A549 (cell line): ENCODE measurements around the gene SLC5A4. TPM values are rescaled to one million over a fixed set of nuclear protein-coding genes. Genes with fewer than 3 reads are reported as not detected.

Experiments
- ATAC-seq, 2 experiments: fragments of 200-7000 bp in 1 of 2; fragments of >200 bp in 1 of 2; cut with Nextera tagmentation in 1 of 2; cut with Tn5 transposase in 1 of 2; 3 replicates each; pipeline versions ENCODE4 v1.8.0 to v1.9.1; 2018 to 2020; ENCODE audit warnings: mild to moderate bottlenecking in 1 of 2, moderate library complexity in 1 of 2
- CTCF ChIA-PET: fragments of 300-600 bp; sonication (Branson Sonifier 250); formaldehyde crosslinking; extraction: SDS; loops from one replicate; lab custom pipeline; 2021; ENCODE audit warnings: antibody characterized with exemption, inconsistent platforms; lab: Yijun Ruan, JAX
- POLR2A ChIA-PET: fragments of 350-600 bp; formaldehyde crosslinking; extraction: SDS; loops from one replicate; lab custom pipeline; 2021; ENCODE audit warnings: antibody characterized with exemption, inconsistent platforms; lab: Yijun Ruan, JAX
- DNase-seq, 2 experiments: peaks; one replicate each; pipeline versions ENCODE4 v3.0.0 to v3.0.0-alpha.2; 2011 to 2016; ENCODE audit warnings: low read depth in 1 of 2, low spot score in 1 of 2
- FAIRE-seq: peaks from 2 replicates; lab custom pipeline; 2011; peaks lifted over from hg19 to GRCh38; lab: Jason Lieb, UNC
- H3K27ac ChIP-seq, 2 experiments: fragments of >200 bp; sonication (Bioruptor Twin); formaldehyde crosslinking; 3 replicates each; pipeline ENCODE4 v1.5.1; 2016 to 2017
- H3K4me1 ChIP-seq: fragments of >200 bp; sonication (Bioruptor Twin); formaldehyde crosslinking; 3 replicates; pipeline ENCODE4 v1.6.1; 2016
- H3K4me2 ChIP-seq: fragments of >200 bp; sonication (Bioruptor Twin); formaldehyde crosslinking; 3 replicates; pipeline ENCODE4 v1.6.1; 2016
- H3K4me3 ChIP-seq: fragments of >200 bp; sonication (Bioruptor Twin); formaldehyde crosslinking; 3 replicates; pipeline ENCODE4 v1.5.1; 2016
- H3K9me3 ChIP-seq: fragments of >200 bp; sonication (Bioruptor Twin); formaldehyde crosslinking; 3 replicates; pipeline ENCODE4 v1.6.1; 2016
- BHLHE40 ChIP-seq: IDR thresholded peaks from 2 replicates; pipeline ENCODE4 v1.6.1; 2012; ENCODE audit warnings: low read depth, low read length, inconsistent platforms
- CBX8 ChIP-seq: fragments of 200-600 bp; sonication (generic); IDR thresholded peaks from 2 replicates; pipeline ENCODE4 v1.6.1; 2016
- CHD2 ChIP-seq: fragments of 150-350 bp; IDR thresholded peaks from 2 replicates; pipeline ENCODE4 v1.6.1; 2014; ENCODE audit warnings: low read length; ENCODE audit not compliant: partially characterized antibody
- EHF ChIP-seq: fragments of 250-450 bp; sonication (Bioruptor Pico); IDR thresholded peaks from 2 replicates; pipeline ENCODE4 v1.5.0; 2020; ENCODE audit warnings: mild to moderate bottlenecking
- EHMT2 ChIP-seq: fragments of 200-600 bp; sonication (generic); IDR thresholded peaks from 2 replicates; pipeline ENCODE4 v1.6.1; 2016; ENCODE audit warnings: antibody characterized with exemption, low read depth, mild to moderate bottlenecking, moderate library complexity
- ESRRA ChIP-seq: fragments of 150-350 bp; IDR thresholded peaks from 2 replicates; pipeline ENCODE4 v1.6.1; 2014; ENCODE audit warnings: mild to moderate bottlenecking, low read length, borderline replicate concordance
- GATA3 ChIP-seq: IDR thresholded peaks from 2 replicates; pipeline ENCODE4 v1.6.1; 2012; ENCODE audit warnings: borderline replicate concordance
- HDAC2 ChIP-seq: fragments of 200-600 bp; sonication (generic); IDR thresholded peaks from 2 replicates; pipeline ENCODE4 v1.6.1; 2016
- HEYL ChIP-seq: fragments of 250-450 bp; sonication (Bioruptor Pico); IDR thresholded peaks from 2 replicates; pipeline ENCODE4 v1.8.0; 2021; ENCODE audit warnings: mild to moderate bottlenecking, moderate library complexity
- HOXB13 ChIP-seq: fragments of 250-450 bp; sonication (Bioruptor Pico); IDR thresholded peaks from 2 replicates; pipeline ENCODE4 v1.5.0; 2020; ENCODE audit warnings: low read depth, mild to moderate bottlenecking, moderate library complexity
- HOXB5 ChIP-seq: fragments of 250-450 bp; sonication (Bioruptor Pico); IDR thresholded peaks from 2 replicates; pipeline ENCODE4 v1.5.0; 2020; ENCODE audit warnings: mild to moderate bottlenecking, moderate library complexity
- JUN ChIP-seq, 2 experiments: fragments of >200 bp; sonication (Bioruptor Twin); formaldehyde crosslinking; IDR thresholded peaks; 2 replicates in 1 of 2; 3 replicates in 1 of 2; pipeline ENCODE4 v1.6.1; 2016 to 2017
- JUNB ChIP-seq: fragments of >200 bp; sonication (Bioruptor Twin); formaldehyde crosslinking; IDR thresholded peaks from 2 replicates; pipeline ENCODE4 v1.6.1; 2016
- KDM1A ChIP-seq: fragments of 200-600 bp; sonication (generic); IDR thresholded peaks from 2 replicates; pipeline ENCODE4 v1.6.1; 2016; ENCODE audit warnings: low read depth, mild to moderate bottlenecking
- KDM5A ChIP-seq: fragments of 200-600 bp; sonication (generic); IDR thresholded peaks from 2 replicates; pipeline ENCODE4 v1.6.1; 2016; ENCODE audit warnings: antibody characterized with exemption, mild to moderate bottlenecking
- NFE2L2 ChIP-seq: fragments of 150-350 bp; conservative IDR thresholded peaks from 2 replicates; pipeline ENCODE4 v1.6.1; 2014; ENCODE audit warnings: low read length
- NR3C1 ChIP-seq: fragments of >200 bp; sonication (Bioruptor Twin); formaldehyde crosslinking; IDR thresholded peaks from 3 replicates; pipeline ENCODE4 v1.6.1; 2017
- POLR2A ChIP-seq: IDR thresholded peaks from 2 replicates; pipeline ENCODE4 v1.6.1; 2012; ENCODE audit warnings: mild to moderate bottlenecking, low read length
- POLR2AphosphoS2 ChIP-seq: conservative IDR thresholded peaks from 2 replicates; pipeline ENCODE4 v1.6.1; 2012; ENCODE audit warnings: low read length, improper control_type of control experiment, inconsistent platforms
- RCOR1 ChIP-seq: fragments of 150-350 bp; IDR thresholded peaks from 2 replicates; pipeline ENCODE4 v1.6.1; 2014; ENCODE audit warnings: antibody characterized with exemption, low read length, low read depth
- RFX5 ChIP-seq: fragments of 450-650 bp; IDR thresholded peaks from 2 replicates; pipeline ENCODE4 v1.7.1; 2014; ENCODE audit warnings: antibody characterized with exemption, mild to moderate bottlenecking, moderate library complexity
- RNF2 ChIP-seq: fragments of 200-600 bp; sonication (generic); IDR thresholded peaks from 2 replicates; pipeline ENCODE4 v1.6.1; 2016; ENCODE audit warnings: low read depth, mild to moderate bottlenecking, antibody characterized with exemption, moderate library complexity, borderline replicate concordance
- SREBF2 ChIP-seq: fragments of 450-650 bp; IDR thresholded peaks from 2 replicates; pipeline ENCODE4 v1.6.1; 2014; ENCODE audit warnings: mild to moderate bottlenecking, moderate library complexity
- ZC3H11A ChIP-seq: fragments of 450-650 bp; IDR thresholded peaks from 2 replicates; pipeline ENCODE4 v1.6.1; 2014; ENCODE audit warnings: antibody characterized with exemption, mild to moderate bottlenecking
- ZFP36 ChIP-seq: fragments of 450-650 bp; IDR thresholded peaks from 2 replicates; pipeline ENCODE4 v1.6.1; 2014; ENCODE audit warnings: borderline replicate concordance; ENCODE audit not compliant: partially characterized antibody
- ZNF302 ChIP-seq: fragments of 250-450 bp; sonication (Bioruptor Pico); IDR thresholded peaks from 2 replicates; pipeline ENCODE4 v1.9.0; 2021; ENCODE audit warnings: inconsistent platforms, mild to moderate bottlenecking, moderate library complexity
- ZSCAN20 ChIP-seq: fragments of 250-450 bp; sonication (Bioruptor Pico); IDR thresholded peaks from 2 replicates; pipeline ENCODE4 v1.8.0; 2022; ENCODE audit warnings: mild to moderate bottlenecking, moderate library complexity
- WGBS: methylation state at CpG from one replicate; pipeline ENCODE4 v1.1.6; 2017; ENCODE audit errors: missing lambda C conversion rate; 5-methylcytosine and 5-hydroxymethylcytosine counted together
- polyA plus RNA-seq, 4 experiments: library from polyadenylated mRNA; depleted of rRNA in 3 of 4; stranded (reverse); fragments of >200 nt; fragmentation: RNase III in 1 of 4; extraction: RNeasy Plus Mini Kit Qiagen cat#74134 plus additional on column Dnase treatment in 1 of 4; gene quantifications; 2 replicates in 3 of 4; 3 replicates in 1 of 4; pipeline ENCODE4 v1.2.3, GENCODE V29; 2011 to 2017
- TF ChIP-seq, protein P1 (sequence below): IDR thresholded peaks from 2 replicates; pipeline ENCODE4 v1.6.1; 2012
- TF ChIP-seq, protein P2 (sequence below): IDR thresholded peaks from 2 replicates; pipeline ENCODE4 v1.6.1; 2012
- TF ChIP-seq, protein P3 (sequence below): fragments of 250-450 bp; sonication (Bioruptor Pico); IDR thresholded peaks from 2 replicates; pipeline ENCODE4 v1.5.0; 2020; ENCODE audit warnings: low read depth, mild to moderate bottlenecking, moderate library complexity
- TF ChIP-seq, protein P4 (sequence below): fragments of >200 bp; sonication (Bioruptor Twin); formaldehyde crosslinking; IDR thresholded peaks from 3 replicates; pipeline ENCODE4 v1.5.1; 2016

Gene SLC5A4
- polyA plus RNA-seq, 2 of the 4 experiments (the other 2 are of a cell fraction): not detected

DNA sequence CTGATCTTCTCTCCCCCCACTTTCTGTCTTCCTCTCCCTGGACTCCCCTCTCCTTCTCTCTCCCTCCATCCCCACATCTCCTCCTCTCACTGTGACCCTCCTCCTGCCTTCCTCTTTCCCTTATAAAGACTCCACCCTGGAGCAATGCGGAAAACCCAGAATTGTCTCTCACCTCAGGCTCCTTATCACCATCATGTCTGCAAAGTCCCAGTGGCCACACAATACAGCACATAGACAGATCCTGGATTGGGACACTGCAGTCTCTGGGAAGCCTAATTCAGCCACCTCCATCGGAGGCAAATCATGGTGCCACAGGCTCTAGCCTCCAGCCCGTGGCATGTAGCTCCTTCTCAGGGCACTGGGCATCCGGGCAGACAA, 53.0 kb downstream of the SLC5A4 start:
- WGBS: 32% methylated on average over 3 of the region's 4 CpGs
- Histone ChIP-seq H3K9me3 (no peaks in the 10 kb centered on the region), H3K4me2 (peak overlapping the region; percentile 99; the same call in 2 of the 3 replicates), H3K27ac (no peak overlapping the region), H3K4me1 (peaks cover 7% of the 10 kb centered on the region; the same call in 1 of the 3 replicates), H3K4me3 (no peak overlapping the region)
- TF ChIP-seq ZSCAN20 (CRISPR knock-in tag) (no peak), POLR2A (no peak), KDM1A (no peak), RFX5 (no peak), CBX8 (no peak), RNF2 (no peak), GATA3 (no peak), EHF (CRISPR knock-in tag) (no peak)
- TF ChIP-seq, protein P1, sequence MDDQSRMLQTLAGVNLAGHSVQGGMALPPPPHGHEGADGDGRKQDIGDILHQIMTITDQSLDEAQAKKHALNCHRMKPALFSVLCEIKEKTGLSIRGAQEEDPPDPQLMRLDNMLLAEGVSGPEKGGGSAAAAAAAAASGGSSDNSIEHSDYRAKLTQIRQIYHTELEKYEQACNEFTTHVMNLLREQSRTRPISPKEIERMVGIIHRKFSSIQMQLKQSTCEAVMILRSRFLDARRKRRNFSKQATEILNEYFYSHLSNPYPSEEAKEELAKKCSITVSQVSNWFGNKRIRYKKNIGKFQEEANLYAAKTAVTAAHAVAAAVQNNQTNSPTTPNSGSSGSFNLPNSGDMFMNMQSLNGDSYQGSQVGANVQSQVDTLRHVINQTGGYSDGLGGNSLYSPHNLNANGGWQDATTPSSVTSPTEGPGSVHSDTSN: no peak
- ChIA-PET CTCF (interaction anchor here (0.5 to 1.8 kb wide), 7 partner anchors 9 to 395 kb away, joined by 3 to 8 read pairs (median 5); no protein-coding TSS in a partner anchor), POLR2A (no interaction called here)
- DNase-seq (no peak), FAIRE-seq (no peak), ATAC-seq (no peak)

DNA sequence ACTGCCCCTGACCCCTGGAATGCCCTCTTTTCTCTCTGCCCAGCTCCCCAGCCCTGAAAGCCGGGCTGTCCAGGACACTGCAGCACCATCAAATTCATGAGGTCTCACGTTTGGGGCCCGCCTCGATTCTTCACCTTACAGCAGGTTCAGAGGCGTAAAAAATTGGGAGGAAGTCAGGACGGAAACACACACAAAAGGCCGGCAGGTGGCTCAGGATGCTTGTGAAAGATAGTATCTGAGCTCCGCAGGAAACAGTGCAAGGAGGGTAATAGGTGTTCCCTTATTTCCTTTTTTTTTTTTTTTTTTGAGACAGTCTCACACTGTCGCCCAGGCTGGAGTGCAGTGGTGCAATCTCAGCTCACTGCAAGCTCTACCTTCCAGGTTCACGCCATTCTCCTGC, 54.4 kb downstream of the SLC5A4 start:
- ChIA-PET CTCF (no interaction called here), POLR2A (no interaction called here)
- 77% methylated on average over 9 of the region's 10 CpGs for WGBS
- no peak for FAIRE-seq
- no peak overlapping the region for H3K4me2 ChIP-seq
- no peak overlapping the region for H3K4me3 ChIP-seq
- H3K9me3 ChIP-seq: no peaks in the 10 kb centered on the region
- DNase-seq: no peak
- no peak for ATAC-seq
- TF ChIP-seq RNF2 (no peak), KDM5A (no peak), KDM1A (no peak)
- no peaks in the 10 kb centered on the region; the same call in 2 of the 3 replicates for H3K4me1 ChIP-seq
- H3K27ac ChIP-seq: no peak overlapping the region

DNA sequence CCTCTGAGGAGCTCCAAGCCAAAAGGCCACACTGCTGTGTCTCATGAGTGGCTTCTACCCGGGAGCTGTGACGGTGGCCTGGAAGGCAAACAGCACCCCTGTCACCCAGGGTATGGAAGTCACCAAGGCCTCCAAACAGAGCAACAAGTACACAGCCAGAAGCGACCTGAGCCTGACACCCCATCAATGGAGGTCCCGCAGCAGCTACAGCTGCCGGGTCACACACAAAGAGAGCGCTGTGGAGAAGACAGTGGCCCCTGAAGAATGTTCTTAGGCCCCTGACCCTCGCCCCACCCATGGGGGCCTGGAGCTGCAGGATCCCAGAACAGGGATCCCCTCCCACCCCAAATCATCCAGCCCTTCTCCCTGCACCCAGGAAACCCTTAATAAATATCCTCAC, 55.2 kb downstream of the SLC5A4 start:
- DNase-seq (no peak), FAIRE-seq (no peak), ATAC-seq (no peak)
- no peaks in the 10 kb centered on the region for H3K9me3 ChIP-seq
- no peaks in the 10 kb centered on the region for H3K4me1 ChIP-seq
- H3K4me2 ChIP-seq: no peak overlapping the region
- no peak for TF ChIP-seq EHMT2
- no peak for TF ChIP-seq HDAC2
- no peak for TF ChIP-seq HEYL (CRISPR knock-in tag)
- TF ChIP-seq KDM1A: no peak
- TF ChIP-seq POLR2AphosphoS2: no peak
- no peak for TF ChIP-seq BHLHE40
- TF ChIP-seq SREBF2: no peak
- TF ChIP-seq ZNF302: no peak
- no peak for TF ChIP-seq RCOR1
- no peak for TF ChIP-seq ESRRA
- TF ChIP-seq HOXB5: no peak
- TF ChIP-seq, all 56 proteins: peak for 0
- ChIA-PET POLR2A (no interaction called here), CTCF (no interaction called here)
- 60% methylated on average over 4 of the region's 7 CpGs for WGBS
- Histone ChIP-seq H3K4me3 (no peak overlapping the region), H3K27ac (no peak overlapping the region)

DNA sequence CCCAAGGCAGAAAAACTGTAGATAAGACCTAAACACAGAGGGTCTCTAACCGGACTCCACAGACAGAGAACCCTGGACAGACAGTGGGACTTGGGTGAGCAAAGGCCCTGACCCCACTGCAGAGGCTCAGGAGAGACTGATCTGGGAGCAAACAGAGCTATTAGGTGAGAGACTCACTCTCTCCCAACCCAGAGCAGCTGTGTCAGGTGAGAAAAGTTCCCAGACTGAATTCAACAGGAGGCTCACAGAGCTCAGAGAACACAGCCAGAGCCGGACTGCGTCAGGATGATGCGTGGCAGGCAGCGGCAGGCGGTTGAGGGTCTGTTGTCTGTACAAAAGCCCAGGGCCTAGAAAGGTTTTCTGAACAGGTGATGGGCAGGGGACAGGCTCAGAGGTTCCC, 55.8 kb downstream of the SLC5A4 start:
- H3K9me3 ChIP-seq: no peaks in the 10 kb centered on the region
- FAIRE-seq: no peak

More for the DNA sequence above, 55.8 kb downstream of the SLC5A4 start:
- ATAC-seq (no peak), DNase-seq (no peak)
- Histone ChIP-seq H3K4me3 (no peak overlapping the region), H3K27ac (no peak overlapping the region), H3K4me2 (no peak overlapping the region), H3K4me1 (no peaks in the 10 kb centered on the region)
- ChIA-PET POLR2A (no interaction called here), CTCF (interaction anchor here (0.8 kb wide), 1 partner anchor 8 kb away, joined by 3 read pairs; no protein-coding TSS in a partner anchor)
- 84% methylated on average over 6 of the region's 6 CpGs for WGBS
- TF ChIP-seq EHF (CRISPR knock-in tag) (no peak), CHD2 (no peak), KDM5A (no peak), JUNB (no peak), ZC3H11A (no peak), NR3C1 (no peak), ZFP36 (no peak), JUN (IDR thresholded peaks at IDR 0.05) (no peak), HOXB13 (CRISPR knock-in tag) (no peak), NFE2L2 (no peak), KDM1A (no peak), POLR2A (no peak), RNF2 (no peak)
- TF ChIP-seq, protein P2, sequence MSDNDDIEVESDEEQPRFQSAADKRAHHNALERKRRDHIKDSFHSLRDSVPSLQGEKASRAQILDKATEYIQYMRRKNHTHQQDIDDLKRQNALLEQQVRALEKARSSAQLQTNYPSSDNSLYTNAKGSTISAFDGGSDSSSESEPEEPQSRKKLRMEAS: no peak
- TF ChIP-seq, protein P3, sequence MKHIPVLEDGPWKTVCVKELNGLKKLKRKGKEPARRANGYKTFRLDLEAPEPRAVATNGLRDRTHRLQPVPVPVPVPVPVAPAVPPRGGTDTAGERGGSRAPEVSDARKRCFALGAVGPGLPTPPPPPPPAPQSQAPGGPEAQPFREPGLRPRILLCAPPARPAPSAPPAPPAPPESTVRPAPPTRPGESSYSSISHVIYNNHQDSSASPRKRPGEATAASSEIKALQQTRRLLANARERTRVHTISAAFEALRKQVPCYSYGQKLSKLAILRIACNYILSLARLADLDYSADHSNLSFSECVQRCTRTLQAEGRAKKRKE (CRISPR knock-in tag): no peak
- TF ChIP-seq, protein P4, sequence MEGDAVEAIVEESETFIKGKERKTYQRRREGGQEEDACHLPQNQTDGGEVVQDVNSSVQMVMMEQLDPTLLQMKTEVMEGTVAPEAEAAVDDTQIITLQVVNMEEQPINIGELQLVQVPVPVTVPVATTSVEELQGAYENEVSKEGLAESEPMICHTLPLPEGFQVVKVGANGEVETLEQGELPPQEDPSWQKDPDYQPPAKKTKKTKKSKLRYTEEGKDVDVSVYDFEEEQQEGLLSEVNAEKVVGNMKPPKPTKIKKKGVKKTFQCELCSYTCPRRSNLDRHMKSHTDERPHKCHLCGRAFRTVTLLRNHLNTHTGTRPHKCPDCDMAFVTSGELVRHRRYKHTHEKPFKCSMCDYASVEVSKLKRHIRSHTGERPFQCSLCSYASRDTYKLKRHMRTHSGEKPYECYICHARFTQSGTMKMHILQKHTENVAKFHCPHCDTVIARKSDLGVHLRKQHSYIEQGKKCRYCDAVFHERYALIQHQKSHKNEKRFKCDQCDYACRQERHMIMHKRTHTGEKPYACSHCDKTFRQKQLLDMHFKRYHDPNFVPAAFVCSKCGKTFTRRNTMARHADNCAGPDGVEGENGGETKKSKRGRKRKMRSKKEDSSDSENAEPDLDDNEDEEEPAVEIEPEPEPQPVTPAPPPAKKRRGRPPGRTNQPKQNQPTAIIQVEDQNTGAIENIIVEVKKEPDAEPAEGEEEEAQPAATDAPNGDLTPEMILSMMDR: no peak
